Measurements from ENCODE around the gene SNX8.

The SNX8 gene

GRCh38 chr7:2211259-2211880 lies 102.9 kb downstream of the SNX8 start:
- Mint-ChIP-seq H3K27ac (no peak overlapping the region), H3K36me3 (ENCODE audit: low read depth) (peaks cover 65% of the 10 kb centered on the region), H3K4me3 (no peak overlapping the region)

GRCh38 chr7:2210551-2211258 lies 103.5 kb downstream of the SNX8 start:
- Mint-ChIP-seq H3K9me3 (no peaks in the 10 kb centered on the region), H3K27me3 (no peaks in the 10 kb centered on the region), H3K4me1 (ENCODE audit: low read depth) (peaks cover 11% of the 10 kb centered on the region), H3K36me3 (ENCODE audit: low read depth) (peaks cover 63% of the 10 kb centered on the region), H3K27ac (no peak overlapping the region), H3K4me3 (no peak overlapping the region)

More at GRCh38 chr7:2211259-2211880, 102.9 kb downstream of the SNX8 start:
- no peaks in the 10 kb centered on the region for H3K9me3 Mint-ChIP-seq
- no peaks in the 10 kb centered on the region for H3K27me3 Mint-ChIP-seq
- H3K4me1 Mint-ChIP-seq (ENCODE audit: low read depth) = peaks cover 14% of the 10 kb centered on the region

GRCh38 chr7:2209961-2210323 lies 104.3 kb downstream of the SNX8 start:
- Mint-ChIP-seq H3K27ac (peak overlapping the region; percentile 45), H3K36me3 (ENCODE audit: low read depth) (peaks cover 58% of the 10 kb centered on the region), H3K4me3 (no peak overlapping the region), H3K9me3 (no peaks in the 10 kb centered on the region), H3K4me1 (ENCODE audit: low read depth) (peaks cover 8% of the 10 kb centered on the region), H3K27me3 (no peaks in the 10 kb centered on the region)

GRCh38 chr7:2209146-2209960 lies 104.9 kb downstream of the SNX8 start:
- Mint-ChIP-seq H3K4me3 (no peak overlapping the region), H3K27ac (peak overlapping the region; percentile 45), H3K9me3 (no peaks in the 10 kb centered on the region), H3K4me1 (ENCODE audit: low read depth) (peaks cover 4% of the 10 kb centered on the region), H3K36me3 (ENCODE audit: low read depth) (peaks cover 58% of the 10 kb centered on the region), H3K27me3 (no peaks in the 10 kb centered on the region)

- Mint-ChIP-seq H3K27me3 (no peaks in the 10 kb centered on the region), H3K4me3 (no peak overlapping the region), H3K4me1 (ENCODE audit: low read depth) (peaks cover 4% of the 10 kb centered on the region), H3K27ac (peak overlapping the region; percentile 18), H3K36me3 (ENCODE audit: low read depth) (peaks cover 53% of the 10 kb centered on the region), H3K9me3 (no peaks in the 10 kb centered on the region)
Measured at GRCh38 chr7:2208712-2209111, 105.5 kb downstream of the SNX8 start.

GRCh38 chr7:2205036-2205780 lies 109.0 kb downstream of the SNX8 start:
- Mint-ChIP-seq H3K27me3 (no peaks in the 10 kb centered on the region), H3K36me3 (ENCODE audit: low read depth) (peaks cover 31% of the 10 kb centered on the region), H3K4me1 (ENCODE audit: low read depth) (peaks cover 4% of the 10 kb centered on the region), H3K9me3 (no peaks in the 10 kb centered on the region), H3K27ac (no peak overlapping the region), H3K4me3 (no peak overlapping the region)

- no peaks in the 10 kb centered on the region for H3K27me3 Mint-ChIP-seq
Measured at GRCh38 chr7:2204446-2204845, 109.8 kb downstream of the SNX8 start.

GRCh38 chr7:2203766-2204300 lies 110.4 kb downstream of the SNX8 start:
- no peak overlapping the region for H3K4me3 Mint-ChIP-seq
- H3K36me3 Mint-ChIP-seq (ENCODE audit: low read depth) = peaks cover 29% of the 10 kb centered on the region
- no peaks in the 10 kb centered on the region for H3K4me1 Mint-ChIP-seq (ENCODE audit: low read depth)
- no peak overlapping the region for H3K27ac Mint-ChIP-seq
- no peaks in the 10 kb centered on the region for H3K9me3 Mint-ChIP-seq
- H3K27me3 Mint-ChIP-seq = no peaks in the 10 kb centered on the region

More at GRCh38 chr7:2204446-2204845, 109.8 kb downstream of the SNX8 start:
- H3K4me3 Mint-ChIP-seq = no peak overlapping the region
- H3K27ac Mint-ChIP-seq = no peak overlapping the region
- H3K36me3 Mint-ChIP-seq (ENCODE audit: low read depth) = peaks cover 32% of the 10 kb centered on the region
- no peaks in the 10 kb centered on the region for H3K9me3 Mint-ChIP-seq
- no peaks in the 10 kb centered on the region for H3K4me1 Mint-ChIP-seq (ENCODE audit: low read depth)

- Mint-ChIP-seq H3K27ac (no peak overlapping the region), H3K36me3 (ENCODE audit: low read depth) (peaks cover 23% of the 10 kb centered on the region), H3K4me1 (ENCODE audit: low read depth) (no peaks in the 10 kb centered on the region)
Measured at GRCh38 chr7:2202901-2203765, 111.1 kb downstream of the SNX8 start.

GRCh38 chr7:2202361-2202761 lies 111.9 kb downstream of the SNX8 start:
- Mint-ChIP-seq H3K4me3 (no peak overlapping the region), H3K36me3 (ENCODE audit: low read depth) (peaks cover 18% of the 10 kb centered on the region), H3K4me1 (ENCODE audit: low read depth) (no peaks in the 10 kb centered on the region), H3K27ac (no peak overlapping the region), H3K27me3 (no peaks in the 10 kb centered on the region), H3K9me3 (no peaks in the 10 kb centered on the region)

More at GRCh38 chr7:2202901-2203765, 111.1 kb downstream of the SNX8 start:
- H3K4me3 Mint-ChIP-seq = no peak overlapping the region
- no peaks in the 10 kb centered on the region for H3K9me3 Mint-ChIP-seq
- H3K27me3 Mint-ChIP-seq = no peaks in the 10 kb centered on the region
